ENCODE results near the gene MICAL2. TPM values are rescaled to one million over a fixed set of nuclear protein-coding genes. Genes with fewer than 3 reads are reported as not detected.

Gene MICAL2
- total RNA-seq, 1 donor from 2014 or later, result 510 TPM

GRCh38 chr11:12158909-12159308 lies 48.5 kb downstream of the MICAL2 start:
- H3K27ac Mint-ChIP-seq, result peak overlapping the region; percentile 96

GRCh38 chr11:12159351-12160099 lies 49.1 kb downstream of the MICAL2 start:
- Mint-ChIP-seq H3K9me3 (no peaks in the 10 kb centered on the region), H3K27me3 (no peaks in the 10 kb centered on the region), H3K36me3 (ENCODE audit: low read depth) (peaks cover 57% of the 10 kb centered on the region), H3K27ac (peak overlapping the region; percentile 96), H3K4me1 (peaks cover 81% of the 10 kb centered on the region), H3K4me3 (peak overlapping the region; percentile 38)
- DNase-seq, result no peak
- intact Hi-C loops (cut with micrococcal nuclease), result loop anchor here (1.0 kb wide), 1 partner anchor 8 kb away; no protein-coding TSS in a partner anchor

More at GRCh38 chr11:12158909-12159308, 48.5 kb downstream of the MICAL2 start:
- DNase-seq, result no peak
- H3K4me1 Mint-ChIP-seq, result peaks cover 80% of the 10 kb centered on the region
- peaks cover 56% of the 10 kb centered on the region for H3K36me3 Mint-ChIP-seq (ENCODE audit: low read depth)
- H3K9me3 Mint-ChIP-seq, result no peaks in the 10 kb centered on the region
- peak overlapping the region; percentile 32 for H3K4me3 Mint-ChIP-seq
- intact Hi-C loops (cut with micrococcal nuclease), result loop anchor here (1.0 kb wide), 2 partner anchors 8 kb away; no protein-coding TSS in a partner anchor
- H3K27me3 Mint-ChIP-seq, result no peaks in the 10 kb centered on the region

- Mint-ChIP-seq H3K4me3 (no peak overlapping the region), H3K27ac (peak overlapping the region; percentile 96), H3K4me1 (peaks cover 78% of the 10 kb centered on the region), H3K36me3 (ENCODE audit: low read depth) (peaks cover 53% of the 10 kb centered on the region), H3K27me3 (no peaks in the 10 kb centered on the region), H3K9me3 (no peaks in the 10 kb centered on the region)
- DNase-seq, result no peak
- intact Hi-C loops (cut with micrococcal nuclease), result no loop called here
Observed at GRCh38 chr11:12160231-12160630, 49.8 kb downstream of the MICAL2 start.

- H3K36me3 Mint-ChIP-seq (ENCODE audit: low read depth), result peaks cover 50% of the 10 kb centered on the region
- H3K27me3 Mint-ChIP-seq, result no peaks in the 10 kb centered on the region
- H3K4me3 Mint-ChIP-seq, result no peak overlapping the region
- intact Hi-C loops (cut with micrococcal nuclease), result no loop called here
- peak overlapping the region; percentile 96 for H3K27ac Mint-ChIP-seq
- DNase-seq, result no peak
- H3K9me3 Mint-ChIP-seq, result no peaks in the 10 kb centered on the region
- peaks cover 76% of the 10 kb centered on the region for H3K4me1 Mint-ChIP-seq
Observed at GRCh38 chr11:12160680-12161079, 50.3 kb downstream of the MICAL2 start.

DNA sequence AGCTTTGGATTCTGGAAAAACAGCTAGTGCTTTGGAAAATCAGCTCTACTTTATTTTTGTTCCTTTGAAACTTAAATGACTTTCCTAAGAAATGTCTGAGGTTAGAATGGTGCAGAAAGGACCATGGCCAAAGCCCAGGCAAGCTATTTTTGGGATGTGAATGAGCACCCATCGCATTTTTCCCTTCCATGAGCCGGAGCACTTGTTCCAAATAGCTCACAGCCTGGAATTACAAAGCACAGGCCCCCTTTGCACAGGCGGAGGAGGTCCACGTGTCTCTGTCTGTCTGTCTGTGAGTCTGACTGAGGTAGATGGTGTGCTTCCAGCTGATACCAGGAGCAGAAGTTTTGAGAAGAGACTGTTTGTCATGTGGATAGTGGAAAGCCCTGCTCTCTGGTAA lies 50.7 kb downstream of the MICAL2 start:
- Mint-ChIP-seq H3K36me3 (ENCODE audit: low read depth) (peaks cover 49% of the 10 kb centered on the region), H3K4me1 (peaks cover 73% of the 10 kb centered on the region), H3K27ac (peak overlapping the region; percentile 96), H3K9me3 (no peaks in the 10 kb centered on the region), H3K27me3 (no peaks in the 10 kb centered on the region), H3K4me3 (no peak overlapping the region)
- intact Hi-C loops (cut with micrococcal nuclease), result no loop called here
- no peak for DNase-seq

- Mint-ChIP-seq H3K4me1 (peaks cover 72% of the 10 kb centered on the region), H3K36me3 (ENCODE audit: low read depth) (peaks cover 48% of the 10 kb centered on the region), H3K27me3 (no peaks in the 10 kb centered on the region), H3K27ac (peak overlapping the region; percentile 96), H3K9me3 (no peaks in the 10 kb centered on the region), H3K4me3 (no peak overlapping the region)
- DNase-seq, result no peak
- intact Hi-C loops (cut with micrococcal nuclease), result no loop called here
Observed at GRCh38 chr11:12161603-12162350, 51.4 kb downstream of the MICAL2 start.

- Mint-ChIP-seq H3K4me3 (no peak overlapping the region), H3K27ac (peak overlapping the region; percentile 85), H3K36me3 (ENCODE audit: low read depth) (peaks cover 51% of the 10 kb centered on the region), H3K9me3 (no peaks in the 10 kb centered on the region), H3K4me1 (peaks cover 72% of the 10 kb centered on the region), H3K27me3 (no peaks in the 10 kb centered on the region)
- DNase-seq, result no peak
- intact Hi-C loops (cut with micrococcal nuclease), result no loop called here
Observed at GRCh38 chr11:12162652-12163051, 52.3 kb downstream of the MICAL2 start.

DNA sequence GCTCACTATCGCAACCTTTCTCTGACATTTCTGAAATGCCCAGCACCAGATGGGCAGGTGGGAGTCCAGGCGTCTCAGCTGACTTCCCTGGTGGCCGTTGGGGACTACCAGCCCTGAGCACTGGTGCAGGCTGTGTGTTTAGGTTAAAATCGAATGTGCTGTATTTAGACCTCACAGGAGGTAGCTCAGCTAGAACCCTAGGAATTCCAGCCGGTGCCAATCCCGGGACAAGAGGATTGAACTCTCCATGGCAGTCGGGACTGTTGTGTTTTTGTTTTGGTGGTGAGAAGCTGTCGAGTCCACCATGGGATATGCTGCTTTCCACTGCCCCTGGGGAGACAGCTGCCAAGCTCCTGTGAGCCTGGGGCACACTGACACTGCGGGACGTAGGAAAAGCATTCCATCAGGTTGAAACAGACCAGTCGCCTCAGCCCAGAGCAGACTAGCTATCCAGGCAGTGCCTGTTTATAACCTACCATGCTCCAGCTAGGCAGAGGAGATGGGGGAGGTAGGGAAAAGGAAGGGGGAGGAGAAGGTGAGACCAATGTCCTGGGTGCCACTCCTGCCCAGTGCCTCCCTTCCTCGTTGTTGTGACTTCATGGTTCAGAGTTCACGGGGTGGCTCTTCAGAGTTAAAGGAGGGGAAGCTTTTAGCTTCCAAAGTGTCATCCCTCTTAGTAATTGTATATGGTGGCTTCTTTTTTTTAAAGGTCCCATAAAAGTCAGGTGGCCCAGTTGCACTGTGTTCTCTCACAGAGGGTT lies 53.0 kb downstream of the MICAL2 start:
- DNase-seq, result no peak
- no peaks in the 10 kb centered on the region for H3K27me3 Mint-ChIP-seq
- peak overlapping the region; percentile 20 for H3K4me3 Mint-ChIP-seq
- peak overlapping the region; percentile 85 for H3K27ac Mint-ChIP-seq
- peaks cover 56% of the 10 kb centered on the region for H3K36me3 Mint-ChIP-seq (ENCODE audit: low read depth)
- intact Hi-C loops (cut with micrococcal nuclease), result no loop called here
- H3K9me3 Mint-ChIP-seq, result no peaks in the 10 kb centered on the region
- peaks cover 72% of the 10 kb centered on the region for H3K4me1 Mint-ChIP-seq

DNA sequence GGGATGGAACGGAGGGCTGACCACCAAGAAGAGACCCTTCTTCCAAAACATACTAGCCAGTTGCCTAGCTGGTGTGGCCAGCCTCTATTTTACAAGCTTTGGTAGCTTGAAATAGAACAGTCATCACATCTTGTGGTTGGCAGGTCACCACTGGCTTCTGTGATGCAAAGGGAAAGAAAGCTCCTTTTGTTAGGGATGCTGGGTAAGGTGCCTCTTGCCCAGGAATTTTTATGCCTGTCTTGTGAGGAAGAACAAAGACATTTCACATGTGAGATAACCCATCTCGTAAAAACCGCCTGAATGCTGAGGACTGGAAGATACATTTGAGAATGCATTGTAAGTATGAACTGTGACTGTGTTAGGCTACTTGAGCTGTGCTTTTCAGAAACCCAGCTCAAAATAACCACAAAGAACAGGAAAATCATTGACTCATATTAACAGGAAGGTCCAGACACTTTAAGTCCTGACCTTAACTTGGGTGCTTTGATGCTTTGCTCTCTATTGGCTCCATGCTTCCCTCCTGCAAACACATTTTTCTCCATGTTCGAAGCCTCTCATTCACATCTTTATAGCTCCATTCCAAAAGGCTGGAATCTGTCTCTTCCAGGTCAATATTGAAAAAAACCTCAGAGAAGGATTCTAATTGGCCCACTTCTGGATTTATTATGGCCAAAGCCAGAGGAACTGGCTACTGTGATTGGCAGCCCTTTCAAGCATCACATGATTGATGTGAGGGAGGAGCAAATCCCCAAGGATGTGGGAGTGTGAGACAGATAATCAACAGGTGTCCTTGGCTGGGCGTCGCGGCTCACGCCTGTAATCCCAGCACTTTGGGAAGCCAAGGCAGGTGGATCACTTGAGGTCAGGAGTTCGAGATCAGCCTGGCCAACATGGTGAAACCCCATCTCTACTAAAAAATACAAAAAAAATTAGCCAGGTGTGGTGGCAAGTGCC lies 53.9 kb downstream of the MICAL2 start:
- peak overlapping the region; percentile 20 for H3K4me3 Mint-ChIP-seq
- H3K36me3 Mint-ChIP-seq (ENCODE audit: low read depth), result peaks cover 55% of the 10 kb centered on the region
- H3K27ac Mint-ChIP-seq, result peak overlapping the region; percentile 85
- no peaks in the 10 kb centered on the region for H3K27me3 Mint-ChIP-seq
- H3K4me1 Mint-ChIP-seq, result peaks cover 67% of the 10 kb centered on the region
- no peaks in the 10 kb centered on the region for H3K9me3 Mint-ChIP-seq
- DNase-seq, result no peak
- intact Hi-C loops (cut with micrococcal nuclease), result no loop called here

- no peaks in the 10 kb centered on the region for H3K9me3 Mint-ChIP-seq
- DNase-seq, result no peak
- H3K27ac Mint-ChIP-seq, result peak overlapping the region; percentile 72
- no peak overlapping the region for H3K4me3 Mint-ChIP-seq
- H3K36me3 Mint-ChIP-seq (ENCODE audit: low read depth), result peaks cover 59% of the 10 kb centered on the region
- H3K4me1 Mint-ChIP-seq, result peaks cover 65% of the 10 kb centered on the region
- no peaks in the 10 kb centered on the region for H3K27me3 Mint-ChIP-seq
- intact Hi-C loops (cut with micrococcal nuclease), result no loop called here
Observed at GRCh38 chr11:12165237-12165875, 55.0 kb downstream of the MICAL2 start.

GRCh38 chr11:12166299-12167060 lies 56.1 kb downstream of the MICAL2 start:
- H3K4me3 Mint-ChIP-seq, result no peak overlapping the region
- peak overlapping the region; percentile 84 for H3K27ac Mint-ChIP-seq

More at GRCh38 chr11:12166299-12167060, 56.1 kb downstream of the MICAL2 start:
- peaks cover 62% of the 10 kb centered on the region for H3K36me3 Mint-ChIP-seq (ENCODE audit: low read depth)
- intact Hi-C loops (cut with micrococcal nuclease), result loop anchor here (1.0 kb wide), 2 partner anchors 8 to 15 kb away; no protein-coding TSS in a partner anchor
- H3K9me3 Mint-ChIP-seq, result no peaks in the 10 kb centered on the region
- no peak for DNase-seq
- H3K27me3 Mint-ChIP-seq, result no peaks in the 10 kb centered on the region
- H3K4me1 Mint-ChIP-seq, result peaks cover 64% of the 10 kb centered on the region

Data from activated CD4-positive, alpha-beta T cell treated with anti-CD3 and anti-CD28 coated beads, Interleukin-2, amount 10 ng/mL, durations not matched to agents 24 days and 14 days (primary cell).